AG09319 (cell line): ENCODE measurements around the gene PREX1.

ENCODE experiments used
- DNase-seq: peaks from one replicate; pipeline ENCODE4 v3.0.0-alpha.2; 2010; ENCODE audit warnings: low read depth; ENCODE audit errors: extremely low read depth
- TF ChIP-seq, protein P1 (sequence below): IDR thresholded peaks from 2 replicates; pipeline ENCODE4 v1.5.1; 2011; ENCODE audit warnings: low read depth, mild to moderate bottlenecking, inconsistent platforms, low read length, moderate library complexity

The PREX1 gene

DNA sequence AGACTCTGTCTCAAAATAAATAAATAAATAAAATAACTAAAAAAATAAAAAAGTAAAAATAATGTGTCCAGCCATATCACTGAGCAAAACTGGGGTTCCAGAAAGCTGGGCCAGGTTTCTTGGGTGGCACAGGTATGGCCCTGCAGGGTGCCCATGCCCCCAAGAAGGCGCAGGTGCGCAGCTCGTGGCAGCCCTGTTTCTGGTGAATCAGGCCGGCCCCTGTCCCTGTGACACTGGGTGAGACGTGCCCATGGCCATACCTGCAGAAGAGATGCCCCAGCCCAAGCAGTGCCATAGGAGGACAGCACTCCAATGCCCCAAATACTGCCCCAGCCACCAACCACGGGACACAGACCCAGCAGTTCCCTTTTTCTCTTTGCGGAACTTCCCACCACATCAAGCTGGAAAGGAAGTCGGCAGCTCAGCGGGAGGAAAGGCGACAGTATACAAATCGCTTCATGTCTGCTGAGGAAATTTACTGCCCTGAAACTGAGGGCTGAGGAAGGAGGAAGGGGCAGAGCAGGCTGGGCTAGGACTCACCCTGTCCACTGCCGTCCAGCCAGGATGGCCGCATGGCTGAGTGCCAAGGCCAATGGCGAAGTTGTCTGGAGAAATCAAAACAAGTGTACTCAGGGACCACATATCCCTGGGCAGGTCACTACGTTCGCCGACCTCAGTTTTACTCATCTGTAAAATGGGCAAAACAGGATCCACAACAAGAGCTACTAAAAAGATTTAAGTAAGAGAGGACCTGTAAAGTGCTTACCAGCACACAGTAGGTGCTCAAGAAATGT lies 55.4 kb downstream of the PREX1 start:
- DNase-seq: no peak
- TF ChIP-seq, protein P1, sequence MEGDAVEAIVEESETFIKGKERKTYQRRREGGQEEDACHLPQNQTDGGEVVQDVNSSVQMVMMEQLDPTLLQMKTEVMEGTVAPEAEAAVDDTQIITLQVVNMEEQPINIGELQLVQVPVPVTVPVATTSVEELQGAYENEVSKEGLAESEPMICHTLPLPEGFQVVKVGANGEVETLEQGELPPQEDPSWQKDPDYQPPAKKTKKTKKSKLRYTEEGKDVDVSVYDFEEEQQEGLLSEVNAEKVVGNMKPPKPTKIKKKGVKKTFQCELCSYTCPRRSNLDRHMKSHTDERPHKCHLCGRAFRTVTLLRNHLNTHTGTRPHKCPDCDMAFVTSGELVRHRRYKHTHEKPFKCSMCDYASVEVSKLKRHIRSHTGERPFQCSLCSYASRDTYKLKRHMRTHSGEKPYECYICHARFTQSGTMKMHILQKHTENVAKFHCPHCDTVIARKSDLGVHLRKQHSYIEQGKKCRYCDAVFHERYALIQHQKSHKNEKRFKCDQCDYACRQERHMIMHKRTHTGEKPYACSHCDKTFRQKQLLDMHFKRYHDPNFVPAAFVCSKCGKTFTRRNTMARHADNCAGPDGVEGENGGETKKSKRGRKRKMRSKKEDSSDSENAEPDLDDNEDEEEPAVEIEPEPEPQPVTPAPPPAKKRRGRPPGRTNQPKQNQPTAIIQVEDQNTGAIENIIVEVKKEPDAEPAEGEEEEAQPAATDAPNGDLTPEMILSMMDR: no peak

DNA sequence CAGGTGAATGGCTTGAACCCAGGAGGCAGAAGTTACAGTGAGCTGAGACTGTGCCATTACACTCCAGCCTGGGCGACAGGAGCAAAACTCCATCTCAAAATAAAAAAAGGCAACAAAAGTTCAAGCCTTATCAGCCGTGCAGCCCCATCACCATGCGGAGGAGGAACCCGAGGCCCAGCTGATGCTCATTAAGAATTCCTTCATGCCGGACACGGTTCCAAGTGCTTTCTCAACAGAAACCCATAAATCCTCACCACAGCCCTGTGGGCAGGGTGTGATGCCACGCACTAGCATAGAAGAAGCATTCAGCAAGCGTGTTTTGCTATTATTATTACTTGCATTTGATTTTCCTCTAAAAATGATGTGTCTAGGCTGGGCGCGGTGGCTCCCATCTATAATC lies 56.3 kb downstream of the PREX1 start:
- TF ChIP-seq, protein P1: no peak
- peak; percentile 72 for DNase-seq

DNA sequence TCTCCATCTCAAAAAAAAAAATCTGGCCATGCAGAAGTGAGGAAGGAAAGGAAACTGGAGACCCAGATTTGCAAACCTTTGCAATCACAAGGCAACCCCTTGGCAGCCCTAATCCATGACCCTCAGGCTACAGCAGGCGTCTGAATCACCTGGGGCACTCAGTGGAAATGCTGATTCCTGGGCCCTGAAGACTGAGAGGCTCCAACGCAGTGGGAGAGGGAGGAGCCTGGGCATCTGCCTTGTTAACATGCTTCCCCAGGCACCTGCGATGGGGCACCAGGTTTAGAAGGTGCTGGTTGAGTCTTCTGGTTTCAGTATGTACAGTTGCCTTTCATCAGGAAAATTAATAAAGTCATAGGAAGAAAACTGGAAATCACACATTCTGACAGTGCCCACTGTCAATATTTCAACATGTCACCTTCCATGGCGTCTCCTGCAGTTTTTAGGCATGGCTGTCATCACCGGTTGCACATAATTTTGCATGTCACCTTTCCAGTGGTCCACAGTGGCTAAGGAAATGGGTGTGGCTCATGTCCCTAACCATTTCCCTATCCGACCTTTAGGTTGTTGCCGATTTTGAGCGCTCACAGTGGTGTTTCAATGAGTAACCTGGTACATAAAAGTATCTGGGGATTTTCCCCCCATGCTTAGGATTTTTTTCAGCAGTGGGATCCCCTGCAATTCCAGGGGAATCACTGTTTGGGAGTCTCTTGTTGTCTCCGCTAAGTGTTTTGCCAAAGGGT lies 56.9 kb downstream of the PREX1 start:
- TF ChIP-seq, protein P1: no peak
- no peak for DNase-seq

DNA sequence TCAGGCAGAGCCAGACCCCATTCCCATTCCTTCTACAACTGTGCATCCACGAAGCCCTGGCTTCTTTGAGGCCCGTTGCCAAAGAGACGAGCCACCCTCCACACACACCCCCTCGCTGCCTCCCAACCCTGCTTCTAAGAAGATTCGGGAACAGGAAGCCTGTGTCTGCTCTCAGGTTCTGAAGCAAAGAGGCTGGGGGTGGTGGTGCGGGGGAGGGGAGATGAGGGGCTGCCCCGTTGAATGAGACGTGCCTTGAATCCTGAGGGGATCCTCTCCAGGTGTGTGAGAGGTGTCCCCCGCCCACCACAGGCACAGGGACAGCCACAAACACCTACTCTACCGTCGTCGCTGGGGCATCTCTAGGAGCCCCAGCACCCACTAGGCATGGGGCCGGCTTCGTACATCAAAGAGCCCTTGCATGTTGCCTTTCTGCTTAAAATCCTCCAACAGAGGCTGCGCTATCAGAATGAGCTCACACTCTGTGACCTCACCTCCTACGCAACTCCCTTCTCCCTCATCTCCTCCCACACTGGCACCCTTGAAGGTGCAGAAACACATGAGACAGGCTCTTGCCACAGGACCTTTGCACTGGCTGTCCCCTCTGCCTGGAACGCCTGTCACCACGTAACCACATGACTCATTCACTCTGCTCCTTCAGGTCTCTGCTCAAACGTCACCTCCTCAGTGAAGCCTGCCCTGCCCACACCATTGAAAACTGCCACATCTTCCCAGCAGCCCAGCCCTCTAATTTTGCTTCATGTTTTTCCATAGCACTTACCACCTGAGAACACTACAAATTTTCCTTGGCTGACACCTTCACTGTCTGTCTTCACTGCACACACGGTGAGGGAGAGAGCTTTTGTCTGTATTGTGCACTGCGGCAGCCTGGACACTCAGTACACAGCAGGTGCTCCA lies 58.5 kb downstream of the PREX1 start:
- no peak for DNase-seq
- TF ChIP-seq, protein P1: no peak

DNA sequence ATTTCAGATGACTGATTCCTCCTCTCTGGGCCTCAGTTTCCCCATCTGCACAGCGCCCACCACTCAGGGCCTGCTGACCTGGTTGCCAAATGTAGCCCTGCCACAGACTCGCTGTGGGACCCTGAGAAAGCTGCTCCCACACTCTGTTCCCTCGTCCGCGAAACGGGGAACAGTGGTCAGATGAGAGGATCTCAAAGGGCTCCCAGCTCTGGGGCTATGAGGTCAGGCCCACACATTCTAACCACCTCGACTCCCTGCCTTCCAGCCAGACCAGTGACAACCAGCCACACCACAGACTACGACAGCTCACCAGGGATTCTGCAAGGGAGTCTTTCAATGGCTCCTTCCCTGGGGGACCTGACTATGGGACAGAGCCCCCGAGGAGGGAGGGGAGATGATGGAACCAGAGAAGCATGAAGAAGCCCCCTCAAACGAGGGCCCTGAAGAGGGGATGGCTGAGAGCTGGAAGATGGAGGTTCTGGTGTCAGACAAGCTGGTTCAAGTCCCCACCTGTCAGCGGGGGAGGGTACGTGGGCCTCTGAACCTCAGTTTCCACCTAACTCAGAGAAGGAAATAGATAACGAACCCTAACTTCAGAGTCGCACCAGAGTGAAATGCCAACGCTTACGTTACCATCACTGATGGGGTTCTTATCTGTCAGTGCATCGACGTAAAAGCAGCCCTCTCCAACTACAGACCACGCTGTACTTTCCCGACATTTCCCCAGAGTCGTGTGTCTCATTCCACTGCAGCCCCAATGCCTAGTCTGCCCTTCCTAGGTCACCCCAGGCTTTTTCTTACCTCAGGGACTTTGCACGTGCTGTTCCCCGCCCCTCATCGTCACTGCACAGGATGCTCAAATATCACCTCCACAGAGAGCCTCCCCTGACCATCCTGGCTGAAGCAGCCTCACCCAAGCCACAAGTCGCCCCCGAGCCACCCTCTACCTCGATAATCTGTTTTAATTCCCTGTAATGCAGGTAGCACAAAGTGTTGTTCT lies 60.5 kb downstream of the PREX1 start:
- DNase-seq: no peak
- TF ChIP-seq, protein P1: no peak

DNA sequence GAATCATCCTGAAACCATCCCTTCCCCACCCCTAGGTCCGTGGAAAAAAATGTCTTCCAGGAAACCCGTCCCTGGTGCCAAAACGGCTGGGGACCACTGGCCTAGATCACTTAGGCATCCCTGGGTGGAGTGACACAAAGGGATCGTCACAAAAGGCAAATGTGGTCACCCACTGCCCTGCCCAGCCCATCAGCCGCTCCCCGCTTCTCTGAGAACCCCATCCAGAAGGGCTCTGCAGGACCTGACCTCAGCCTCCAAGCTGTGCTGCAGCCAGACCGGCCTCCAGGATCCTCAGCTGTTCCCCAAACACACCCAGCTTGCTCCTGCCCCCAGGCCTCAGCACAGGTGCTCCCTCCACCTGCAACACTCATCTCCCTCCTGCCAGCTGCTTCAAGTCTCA lies 61.6 kb downstream of the PREX1 start:
- DNase-seq: no peak
- TF ChIP-seq, protein P1: no peak
